WTC11 (cell line): ENCODE data around the gene RCE1. TPM values are rescaled to one million over a fixed set of nuclear protein-coding genes. Genes with fewer than 3 reads are reported as not detected.

Experiments used
- ATAC-seq: fragments of 200-7000 bp; cut with Tn5 transposase; 2 replicates; pipeline ENCODE4 v1.10.0; 2021; ENCODE audit warnings: mild to moderate bottlenecking, moderate library complexity
- CTCF ChIA-PET: fragments of 300-600 bp; sonication (Branson Sonifier 250); formaldehyde crosslinking; loops from one replicate; lab custom pipeline; 2021; ENCODE audit warnings: antibody characterized with exemption; lab: Charles Lee
- POLR2A ChIA-PET: fragments of 350-600 bp; sonication (Branson Sonifier 250); formaldehyde crosslinking; loops from one replicate; lab custom pipeline; 2021; ENCODE audit warnings: antibody characterized with exemption; lab: Charles Lee
- DNase-seq: peaks from one replicate; pipeline ENCODE4 v3.0.0; 2021; ENCODE audit warnings: low spot score
- H3K27ac Mint-ChIP-seq: 2 replicates; pipeline ENCODE4 v1.8.0; 2021; ENCODE audit warnings: mixed read lengths
- H3K27me3 Mint-ChIP-seq: 2 replicates; pipeline ENCODE4 v1.8.0; 2021; ENCODE audit warnings: low read depth, mild to moderate bottlenecking, moderate library complexity, mixed read lengths
- H3K36me3 Mint-ChIP-seq: 2 replicates; pipeline ENCODE4 v1.8.0; 2021; ENCODE audit warnings: mixed read lengths
- H3K4me1 Mint-ChIP-seq: 2 replicates; pipeline ENCODE4 v1.8.0; 2022; ENCODE audit warnings: mixed read lengths
- H3K4me3 Mint-ChIP-seq: 2 replicates; pipeline ENCODE4 v1.8.0; 2021; ENCODE audit warnings: mild to moderate bottlenecking, moderate library complexity, mixed read lengths
- H3K9me3 Mint-ChIP-seq: 2 replicates; pipeline ENCODE4 v1.8.0; 2021; ENCODE audit warnings: mixed read lengths
- ARID4B ChIP-seq: sonication (generic); formaldehyde crosslinking; IDR thresholded peaks from 2 replicates; pipeline ENCODE4 v1.8.0; 2023; ENCODE audit warnings: missing genetic modification reagents, mild to moderate bottlenecking, borderline replicate concordance
- CREM ChIP-seq: sonication (generic); formaldehyde crosslinking; IDR thresholded peaks from 2 replicates; pipeline ENCODE4 v1.8.1; 2022; ENCODE audit warnings: mild to moderate bottlenecking, missing genetic modification reagents, moderate library complexity
- FOXJ3 ChIP-seq: sonication (generic); formaldehyde crosslinking; IDR thresholded peaks from 2 replicates; pipeline ENCODE4 v1.9.0; 2021; ENCODE audit warnings: missing genetic modification reagents, mild to moderate bottlenecking, borderline replicate concordance
- FOXP1 ChIP-seq: sonication (generic); formaldehyde crosslinking; IDR thresholded peaks from 2 replicates; pipeline ENCODE4 v1.8.0; 2022; ENCODE audit warnings: missing genetic modification reagents, mild to moderate bottlenecking, moderate library complexity, borderline replicate concordance
- FOXP4 ChIP-seq: sonication (generic); formaldehyde crosslinking; IDR thresholded peaks from 2 replicates; pipeline ENCODE4 v1.8.0; 2022; ENCODE audit warnings: mild to moderate bottlenecking, missing genetic modification reagents
- NR2C2 ChIP-seq: sonication (generic); formaldehyde crosslinking; IDR thresholded peaks from 2 replicates; pipeline ENCODE4 v1.8.0; 2022; ENCODE audit warnings: mild to moderate bottlenecking, missing genetic modification reagents
- SP1 ChIP-seq: sonication (generic); formaldehyde crosslinking; conservative IDR thresholded peaks from 2 replicates; pipeline ENCODE4 v1.8.1; 2022; ENCODE audit warnings: missing genetic modification reagents
- TCF7 ChIP-seq: sonication (generic); formaldehyde crosslinking; IDR thresholded peaks from 2 replicates; pipeline ENCODE4 v1.8.0; 2022; ENCODE audit warnings: mild to moderate bottlenecking, low read depth, missing genetic modification reagents, moderate library complexity
- ZNF232 ChIP-seq: sonication (generic); formaldehyde crosslinking; IDR thresholded peaks from 2 replicates; pipeline ENCODE4 v1.8.0; 2022; ENCODE audit warnings: mild to moderate bottlenecking, missing genetic modification reagents
- ZNF396 ChIP-seq: fragments of 250-450 bp; sonication (Bioruptor Pico); IDR thresholded peaks from 2 replicates; pipeline ENCODE4 v1.8.0; 2021; ENCODE audit warnings: mild to moderate bottlenecking, moderate library complexity, borderline replicate concordance
- ZNF416 ChIP-seq: fragments of 250-450 bp; sonication (Bioruptor Pico); IDR thresholded peaks from 2 replicates; pipeline ENCODE4 v1.9.0; 2021; ENCODE audit warnings: mild to moderate bottlenecking, inconsistent platforms
- total RNA-seq: library from RNA; stranded (reverse); gene quantifications from 3 replicates; pipeline ENCODE4 v1.2.3, GENCODE V29; 2021
- TF ChIP-seq, protein P1 (sequence below): fragments of 250-450 bp; sonication (Bioruptor Pico); IDR thresholded peaks from 2 replicates; pipeline ENCODE4 v1.9.0; 2021; ENCODE audit warnings: moderate library complexity, mild to moderate bottlenecking, inconsistent platforms, borderline replicate concordance

RCE1 gene
- total RNA-seq, 1 experiment from 2014 or later: 34.6 TPM

DNA sequence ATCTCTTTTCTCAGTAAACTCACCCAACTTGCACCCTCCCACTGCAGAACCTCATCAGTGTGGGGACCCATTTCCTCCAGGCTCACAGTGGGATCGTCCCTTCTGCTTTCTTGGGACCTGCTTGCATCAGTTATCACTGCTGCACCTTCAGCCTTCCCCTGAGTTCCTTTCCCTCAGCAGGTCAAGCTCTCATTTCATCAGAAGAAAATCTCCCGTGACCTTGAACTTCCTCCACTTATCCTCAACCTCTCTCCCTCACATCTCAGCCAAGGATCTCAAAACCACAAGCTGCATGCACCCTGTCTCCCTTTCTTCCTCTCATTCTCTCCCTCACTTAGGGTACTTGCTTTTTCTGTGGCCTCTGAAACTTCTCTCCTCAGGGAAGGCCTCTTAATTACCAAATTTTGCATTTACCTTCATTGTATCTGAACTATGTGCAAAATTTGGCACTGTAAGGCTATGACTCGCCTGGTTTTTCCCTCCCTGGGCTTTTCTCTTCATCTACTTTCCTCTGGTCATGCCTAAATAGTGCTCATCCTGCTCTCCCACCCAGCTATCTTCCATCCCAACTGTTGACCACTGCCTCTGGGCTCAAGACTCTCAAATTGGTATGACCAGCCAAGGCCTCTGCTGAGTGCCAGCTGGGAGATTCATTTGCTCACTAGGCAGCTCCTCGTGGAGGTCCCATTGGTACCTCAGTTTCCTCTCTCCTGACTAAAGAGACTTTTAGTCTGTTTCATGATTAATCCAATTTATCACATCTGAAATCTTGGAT lies 2.7 kb upstream of the RCE1 start (continued):
- no peak for TF ChIP-seq FOXP4 (CRISPR knock-in tag)
- TF ChIP-seq FOXP1 (CRISPR knock-in tag): no peak
- TF ChIP-seq, protein P1, sequence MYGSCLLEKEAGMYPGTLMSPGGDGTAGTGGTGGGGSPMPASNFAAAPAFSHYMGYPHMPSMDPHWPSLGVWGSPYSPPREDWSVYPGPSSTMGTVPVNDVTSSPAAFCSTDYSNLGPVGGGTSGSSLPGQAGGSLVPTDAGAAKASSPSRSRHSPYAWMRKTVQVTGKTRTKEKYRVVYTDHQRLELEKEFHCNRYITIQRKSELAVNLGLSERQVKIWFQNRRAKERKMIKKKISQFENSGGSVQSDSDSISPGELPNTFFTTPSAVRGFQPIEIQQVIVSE: no peak

DNA sequence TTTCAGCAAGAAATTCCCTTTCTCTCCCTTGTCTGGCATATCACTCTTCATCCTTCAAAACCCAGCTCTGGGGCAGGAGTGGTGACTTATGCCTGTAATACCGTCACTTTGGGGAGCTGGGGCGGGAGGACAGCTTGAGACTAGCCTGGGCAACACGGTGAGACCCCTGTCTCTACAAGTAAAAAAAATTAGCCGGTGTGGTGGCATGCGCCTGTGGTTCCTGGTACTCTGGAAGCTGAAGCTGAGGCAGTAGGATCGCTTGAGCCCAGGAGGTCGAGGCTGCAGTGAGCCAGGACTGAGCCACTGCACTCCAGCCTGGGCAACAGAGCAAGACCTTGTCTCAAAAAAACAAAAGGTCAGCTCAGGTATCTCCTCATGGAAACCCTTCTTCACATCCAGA lies 1.4 kb upstream of the RCE1 start:
- no peak overlapping the region for H3K27ac Mint-ChIP-seq
- H3K4me1 Mint-ChIP-seq: peaks cover 20% of the 10 kb centered on the region
- H3K9me3 Mint-ChIP-seq: no peaks in the 10 kb centered on the region
- H3K36me3 Mint-ChIP-seq: peaks cover 19% of the 10 kb centered on the region
- ChIA-PET CTCF (interaction anchor here (1.2 to 4.8 kb wide), 8 partner anchors 8 to 424 kb away, joined by 3 to 30 read pairs (median 7); no protein-coding TSS in a partner anchor), POLR2A (interaction anchor here (1.9 to 2.7 kb wide), 2 partner anchors 15 to 117 kb away, joined by 5 to 17 read pairs; partner anchors contain the start of genes LRFN4 and PC)
- no peaks in the 10 kb centered on the region for H3K27me3 Mint-ChIP-seq
- TF ChIP-seq FOXJ3 (CRISPR knock-in tag) (no peak), TCF7 (CRISPR knock-in tag) (no peak), NR2C2 (CRISPR knock-in tag) (no peak), CREM (no peak), SP1 (CRISPR knock-in tag) (no peak), ZNF416 (no peak), ZNF396 (no peak), ARID4B (CRISPR knock-in tag) (no peak)
- peak overlapping the region; percentile 82 for H3K4me3 Mint-ChIP-seq
- DNase-seq (no peak), ATAC-seq (no peak)

GRCh38 chr11:66842501-66842895 lies 743 bp upstream of the RCE1 start:
- H3K4me1 Mint-ChIP-seq: peaks cover 20% of the 10 kb centered on the region
- H3K9me3 Mint-ChIP-seq: no peaks in the 10 kb centered on the region
- CTCF ChIA-PET: interaction anchor here (1.2 to 4.8 kb wide), 11 partner anchors 9 to 424 kb away, joined by 3 to 30 read pairs (median 6); partner anchors contain the start of gene RBM4B
- H3K4me3 Mint-ChIP-seq: peak overlapping the region; percentile 82
- TF ChIP-seq ZNF232 (CRISPR knock-in tag): no peak
- DNase-seq (no peak), ATAC-seq (no peak)
- peaks cover 19% of the 10 kb centered on the region for H3K36me3 Mint-ChIP-seq
- H3K27me3 Mint-ChIP-seq: no peaks in the 10 kb centered on the region
- POLR2A ChIA-PET: interaction anchor here (0.6 to 2.7 kb wide), 5 partner anchors 10 to 397 kb away, joined by 3 to 17 read pairs (median 9); partner anchors contain the start of genes LRFN4 and PC
- peak overlapping the region; percentile 87 for H3K27ac Mint-ChIP-seq
